ENCODE results near the gene OR2A12.
"Not testable (repeated sequence)": the region's sequence is repeated elsewhere in the genome, so short reads cannot be mapped to it uniquely, and the experiment has no call there.

Gene OR2A12

DNA sequence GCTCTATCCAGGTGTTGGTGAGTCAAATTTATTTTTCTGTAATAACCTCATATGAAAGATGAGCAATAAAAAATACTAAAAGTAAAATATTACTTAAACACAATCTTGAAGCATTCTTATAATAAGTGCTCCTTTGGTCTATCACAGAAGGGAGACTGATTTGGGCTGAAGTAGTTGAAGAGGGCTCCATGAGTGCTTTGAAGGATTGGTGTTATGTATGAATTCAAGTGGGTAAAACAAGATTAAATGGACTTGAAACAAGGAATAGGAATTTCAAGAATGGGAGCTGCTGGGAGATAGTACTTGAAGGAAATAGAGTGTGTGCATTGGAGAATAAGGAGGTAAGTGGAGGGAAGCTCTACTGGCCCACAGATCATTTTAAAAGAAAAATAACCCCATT lies 16.0 kb downstream of the OR2A12 start:
- Histone ChIP-seq H3K9ac (ENCODE audit: insufficient read length) (no peak overlapping the region), H3K9me3 (ENCODE audit: low read depth, low read length) (no peaks in the 10 kb centered on the region)

DNA sequence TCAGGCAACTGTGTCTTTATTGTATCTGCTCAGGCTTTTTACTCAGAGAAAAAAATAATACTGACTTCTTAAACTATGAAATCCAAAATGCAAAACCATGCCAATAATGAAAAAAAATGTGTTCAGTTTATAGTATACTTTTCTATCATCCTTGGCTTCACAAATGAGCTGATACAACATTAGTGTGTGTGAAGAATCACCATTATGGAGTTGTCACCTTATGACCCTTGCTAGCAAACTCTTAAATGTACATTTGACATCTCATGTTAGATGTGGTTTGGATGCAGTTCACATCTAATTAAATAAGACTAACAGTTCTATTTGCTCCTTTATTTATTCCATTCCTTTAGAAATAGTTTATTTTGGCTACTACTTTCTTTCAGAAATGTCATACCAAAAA lies 19.1 kb downstream of the OR2A12 start:
- Histone ChIP-seq H3K9ac (ENCODE audit: insufficient read length) (no peak overlapping the region), H3K27ac (no peak overlapping the region), H3K9me3 (ENCODE audit: low read depth, low read length) (no peaks in the 10 kb centered on the region), H3K4me3 (no peak overlapping the region), H3K36me3 (ENCODE audit: insufficient read depth, low read length) (no peaks in the 10 kb centered on the region)
- TF ChIP-seq EZH2 (IDR thresholded peaks at IDR 0.05) (no peak), FOXP2 (optimal IDR thresholded peaks at IDR 0.05; ENCODE audit: control extremely low read depth, extremely low read length, insufficient read depth) (no peak), POLR2AphosphoS5 (IDR thresholded peaks at IDR 0.05; ENCODE audit: borderline replicate concordance, low read depth, low read length) (no peak)
- no peak for DNase-seq (ENCODE audit: low read depth, low spot score)

More for the DNA sequence above, 16.0 kb downstream of the OR2A12 start:
- H3K36me3 ChIP-seq (ENCODE audit: insufficient read depth, low read length) = no peaks in the 10 kb centered on the region
- DNase-seq (ENCODE audit: low read depth, low spot score) = no peak
- no peak overlapping the region for H3K27ac ChIP-seq
- TF ChIP-seq EZH2 (IDR thresholded peaks at IDR 0.05) (no peak), POLR2AphosphoS5 (IDR thresholded peaks at IDR 0.05; ENCODE audit: borderline replicate concordance, low read depth, low read length) (no peak), FOXP2 (optimal IDR thresholded peaks at IDR 0.05; ENCODE audit: control extremely low read depth, extremely low read length, insufficient read depth) (no peak)
- no peak overlapping the region for H3K4me3 ChIP-seq

DNA sequence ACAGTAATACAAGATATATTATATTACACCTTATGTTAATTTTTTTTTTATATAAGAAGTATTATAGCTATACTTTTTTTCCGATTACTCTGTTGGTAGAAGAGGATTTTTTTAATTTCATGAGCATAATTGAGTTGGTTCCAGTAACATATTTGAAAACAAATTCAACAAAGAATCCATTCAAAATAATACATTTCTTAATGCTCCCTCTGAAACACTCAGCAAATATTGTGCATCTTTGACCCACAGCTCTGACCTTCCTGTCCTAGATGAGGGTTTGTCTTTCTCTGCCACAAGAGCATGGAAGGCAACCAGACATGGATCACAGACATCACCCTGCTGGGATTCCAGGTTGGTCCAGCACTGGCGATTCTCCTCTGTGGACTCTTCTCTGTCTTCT lies 23.2 kb downstream of the OR2A12 start, which contains the start of gene OR2A2:
Gene OR2A2 (plus strand): TSS at position 301 of the 400 bp plus-strand sequence. CDS start 0 bp downstream, at position 301.
- Histone ChIP-seq H3K9ac (ENCODE audit: insufficient read length) (no peak within 1 kb of the TSS), H3K36me3 (ENCODE audit: insufficient read depth, low read length) (no peaks in the 10 kb centered on the region), H3K9me3 (ENCODE audit: low read depth, low read length) (no peaks in the 10 kb centered on the region), H3K4me3 (no peak within 1 kb of the TSS), H3K27ac (no peak within 1 kb of the TSS)
- no peak for TF ChIP-seq FOXP2 (optimal IDR thresholded peaks at IDR 0.05; ENCODE audit: control extremely low read depth, extremely low read length, insufficient read depth)
- no peak for TF ChIP-seq EZH2 (IDR thresholded peaks at IDR 0.05)
- TF ChIP-seq POLR2AphosphoS5 (IDR thresholded peaks at IDR 0.05; ENCODE audit: borderline replicate concordance, low read depth, low read length) = no peak
- no peak for DNase-seq (ENCODE audit: low read depth, low spot score)

DNA sequence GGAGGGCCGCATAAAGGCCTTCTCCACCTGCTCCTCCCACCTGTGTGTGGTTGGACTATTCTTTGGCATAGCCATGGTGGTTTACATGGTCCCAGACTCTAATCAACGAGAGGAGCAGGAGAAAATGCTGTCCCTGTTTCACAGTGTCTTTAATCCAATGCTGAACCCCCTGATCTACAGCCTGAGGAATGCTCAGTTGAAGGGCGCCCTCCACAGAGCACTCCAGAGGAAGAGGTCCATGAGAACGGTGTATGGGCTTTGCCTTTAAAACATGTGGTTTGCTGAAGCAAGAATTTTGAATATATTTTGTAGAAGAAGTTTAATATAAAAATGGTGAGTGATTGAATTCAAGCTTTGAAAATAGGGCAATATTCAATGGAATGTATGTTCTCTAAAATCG lies 24.2 kb downstream of the OR2A12 start:
- TF ChIP-seq FOXP2 (optimal IDR thresholded peaks at IDR 0.05; ENCODE audit: control extremely low read depth, extremely low read length, insufficient read depth) (no peak), EZH2 (IDR thresholded peaks at IDR 0.05) (no peak)
- H3K36me3 ChIP-seq (ENCODE audit: insufficient read depth, low read length) = no peaks in the 10 kb centered on the region
- H3K27ac ChIP-seq = no peak overlapping the region
- DNase-seq (ENCODE audit: low read depth, low spot score) = no peak
- no peaks in the 10 kb centered on the region for H3K9me3 ChIP-seq (ENCODE audit: low read depth, low read length)
- no peak overlapping the region for H3K9ac ChIP-seq (ENCODE audit: insufficient read length)
- H3K4me3 ChIP-seq = no peak overlapping the region

DNA sequence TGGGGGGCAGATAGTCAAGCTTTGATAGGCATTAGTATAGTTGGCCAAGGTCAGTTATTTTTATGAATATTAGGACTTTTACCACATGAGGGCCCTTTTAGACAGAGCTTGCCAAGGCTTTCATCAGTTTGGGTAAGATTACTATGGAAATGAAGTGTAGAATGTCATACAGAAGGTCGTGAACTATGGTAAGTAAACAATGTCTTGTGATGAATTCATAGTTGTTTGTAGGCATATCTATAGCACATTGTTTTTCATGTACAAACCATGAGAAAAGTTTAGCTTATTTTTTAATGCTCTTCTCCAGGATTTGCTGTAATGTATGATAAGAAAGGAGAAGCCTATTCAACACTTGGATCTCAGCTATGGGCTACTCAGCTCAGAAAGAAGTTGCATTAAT lies 27.6 kb downstream of the OR2A12 start:
- H3K9me3 ChIP-seq (ENCODE audit: low read depth, low read length) = no peaks in the 10 kb centered on the region
- H3K4me3 ChIP-seq = no peak overlapping the region
- no peak for DNase-seq (ENCODE audit: low read depth, low spot score)
- H3K9ac ChIP-seq (ENCODE audit: insufficient read length) = no peak overlapping the region
- H3K27ac ChIP-seq = no peak overlapping the region
- TF ChIP-seq EZH2 (IDR thresholded peaks at IDR 0.05) (no peak), FOXP2 (optimal IDR thresholded peaks at IDR 0.05; ENCODE audit: control extremely low read depth, extremely low read length, insufficient read depth) (no peak), POLR2AphosphoS5 (IDR thresholded peaks at IDR 0.05; ENCODE audit: borderline replicate concordance, low read depth, low read length) (no peak)
- no peaks in the 10 kb centered on the region for H3K36me3 ChIP-seq (ENCODE audit: insufficient read depth, low read length)

DNA sequence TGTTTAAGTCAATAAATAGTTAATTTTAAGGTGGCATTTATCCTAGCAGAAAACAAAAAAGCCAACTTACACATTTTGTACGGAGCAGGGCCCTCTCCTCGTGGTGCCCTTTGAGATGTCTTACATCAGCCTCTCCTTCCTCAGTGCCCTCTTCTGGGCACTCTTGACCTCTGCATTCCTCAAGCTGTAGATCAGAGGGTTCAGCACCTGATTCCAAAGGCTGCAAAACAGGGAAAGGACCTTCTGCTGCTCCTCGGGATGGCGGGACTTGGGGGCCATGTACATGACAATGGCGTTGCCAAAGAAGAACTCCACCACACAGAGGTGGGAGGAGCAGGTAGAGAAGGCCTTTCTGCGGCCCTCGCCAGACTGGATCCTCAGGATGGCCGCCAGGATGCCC lies 32.3 kb downstream of the OR2A12 start:
- Histone ChIP-seq H3K9ac (ENCODE audit: insufficient read length) (no peak overlapping the region), H3K9me3 (ENCODE audit: low read depth, low read length) (no peaks in the 10 kb centered on the region), H3K27ac (no peak overlapping the region), H3K4me3 (no peak overlapping the region), H3K36me3 (ENCODE audit: insufficient read depth, low read length) (no peaks in the 10 kb centered on the region)
- no peak for DNase-seq (ENCODE audit: low read depth, low spot score)
- TF ChIP-seq POLR2AphosphoS5 (IDR thresholded peaks at IDR 0.05; ENCODE audit: borderline replicate concordance, low read depth, low read length) = no peak
- TF ChIP-seq EZH2 (IDR thresholded peaks at IDR 0.05) = no peak
- TF ChIP-seq FOXP2 (optimal IDR thresholded peaks at IDR 0.05; ENCODE audit: control extremely low read depth, extremely low read length, insufficient read depth) = no peak

DNA sequence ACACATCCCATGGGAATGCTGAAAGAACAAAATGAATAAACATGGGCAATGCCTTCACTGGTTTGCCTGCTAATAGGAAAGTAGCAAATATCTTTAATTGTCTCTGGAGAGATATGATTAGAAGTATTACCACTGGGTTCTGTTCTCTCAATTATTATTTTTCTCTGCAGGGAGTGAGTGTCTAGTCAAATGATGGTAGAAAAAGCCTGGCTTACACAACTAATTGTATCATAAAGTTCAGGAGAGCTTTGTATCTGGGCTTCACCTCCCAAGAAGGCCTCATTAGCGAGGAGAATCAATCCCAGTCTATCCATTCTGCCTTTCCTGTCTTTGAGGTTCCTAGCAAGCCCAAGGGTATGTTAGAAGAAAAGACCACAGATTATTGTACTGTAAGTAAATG lies 36.8 kb downstream of the OR2A12 start, which contains the start of gene OR2A14:
Gene OR2A14 (plus strand): TSS at position 301 of the 400 bp plus-strand sequence. CDS start 5,937 bp downstream, outside the sequence.
- Histone ChIP-seq H3K9me3 (ENCODE audit: low read depth, low read length) (no peaks in the 10 kb centered on the region), H3K27ac (no peak within 1 kb of the TSS), H3K9ac (ENCODE audit: insufficient read length) (no peak within 1 kb of the TSS), H3K36me3 (ENCODE audit: insufficient read depth, low read length) (no peaks in the 10 kb centered on the region), H3K4me3 (no peak within 1 kb of the TSS)
- no peak for DNase-seq (ENCODE audit: low read depth, low spot score)
- TF ChIP-seq POLR2AphosphoS5 (IDR thresholded peaks at IDR 0.05; ENCODE audit: borderline replicate concordance, low read depth, low read length) (no peak), EZH2 (IDR thresholded peaks at IDR 0.05) (no peak), FOXP2 (optimal IDR thresholded peaks at IDR 0.05; ENCODE audit: control extremely low read depth, extremely low read length, insufficient read depth) (no peak)

DNA sequence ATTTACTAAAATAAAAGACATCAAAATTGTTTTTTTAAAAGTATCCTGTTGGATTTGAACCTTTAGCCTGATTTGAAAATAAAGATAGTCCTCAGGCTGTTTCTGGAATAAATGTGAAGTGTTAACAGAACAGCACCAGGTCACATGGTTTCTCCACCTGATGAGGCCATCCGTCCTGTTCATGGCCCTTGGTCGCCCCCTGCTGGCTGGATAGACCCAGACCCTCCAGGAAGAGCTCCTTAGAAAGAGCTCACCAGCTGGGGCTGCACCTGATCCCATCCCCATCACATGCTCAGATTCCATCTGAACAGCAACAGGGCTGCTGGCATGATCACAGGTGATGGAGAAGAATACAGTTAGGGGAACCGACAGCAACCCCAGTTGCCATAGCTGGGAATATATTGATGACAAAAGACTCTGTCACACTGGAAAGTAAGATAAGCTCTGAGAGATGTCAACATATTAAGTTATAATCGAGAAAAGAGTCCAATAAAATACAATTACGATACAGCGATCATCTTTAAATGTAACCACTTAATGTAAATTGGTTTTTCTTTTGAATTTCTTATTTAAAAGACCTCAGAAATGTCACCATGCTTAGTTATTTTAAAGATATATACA lies 41.7 kb downstream of the OR2A12 start:
- Histone ChIP-seq H3K27ac (no peak overlapping the region), H3K9me3 (ENCODE audit: low read depth, low read length) (no peaks in the 10 kb centered on the region), H3K9ac (ENCODE audit: insufficient read length) (no peak overlapping the region), H3K4me3 (no peak overlapping the region), H3K36me3 (ENCODE audit: insufficient read depth, low read length) (no peaks in the 10 kb centered on the region)
- DNase-seq (ENCODE audit: low read depth, low spot score) = peak; percentile 40
- no peak for TF ChIP-seq FOXP2 (optimal IDR thresholded peaks at IDR 0.05; ENCODE audit: control extremely low read depth, extremely low read length, insufficient read depth)
- TF ChIP-seq EZH2 (IDR thresholded peaks at IDR 0.05) = no peak
- no peak for TF ChIP-seq POLR2AphosphoS5 (IDR thresholded peaks at IDR 0.05; ENCODE audit: borderline replicate concordance, low read depth, low read length)

DNA sequence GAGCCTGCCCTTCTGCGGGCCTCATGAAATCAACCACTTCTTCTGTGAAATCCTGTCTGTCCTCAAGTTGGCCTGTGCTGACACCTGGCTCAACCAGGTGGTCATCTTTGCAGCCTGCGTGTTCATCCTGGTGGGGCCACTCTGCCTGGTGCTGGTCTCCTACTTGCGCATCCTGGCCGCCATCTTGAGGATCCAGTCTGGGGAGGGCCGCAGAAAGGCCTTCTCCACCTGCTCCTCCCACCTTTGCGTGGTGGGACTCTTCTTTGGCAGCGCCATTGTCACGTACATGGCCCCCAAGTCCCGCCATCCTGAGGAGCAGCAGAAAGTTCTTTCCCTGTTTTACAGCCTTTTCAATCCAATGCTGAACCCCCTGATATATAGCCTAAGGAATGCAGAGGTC lies 43.5 kb downstream of the OR2A12 start:
- not testable (repeated sequence) for H3K27ac ChIP-seq; H3K4me3 ChIP-seq; H3K9me3 ChIP-seq (ENCODE audit: low read depth, low read length); H3K9ac ChIP-seq (ENCODE audit: insufficient read length); H3K36me3 ChIP-seq (ENCODE audit: insufficient read depth, low read length); DNase-seq (ENCODE audit: low read depth, low spot score)
